H1 (cell line): Measurements from ENCODE around the gene RDM1. TPM values are rescaled to one million over a fixed set of nuclear protein-coding genes. Genes with fewer than 3 reads are reported as not detected.

Experiments used
- CTCF ChIA-PET: fragments of 300-600 bp; sonication (Branson Sonifier 250); formaldehyde crosslinking; loops from one replicate; lab custom pipeline; 2021; ENCODE audit not compliant: partially characterized antibody; lab: Charles Lee
- POLR2A ChIA-PET: fragments of 300-600 bp; sonication (Branson Sonifier 250); formaldehyde crosslinking; loops from one replicate; lab custom pipeline; 2021; ENCODE audit warnings: inconsistent platforms; ENCODE audit not compliant: partially characterized antibody; lab: Charles Lee
- DNase-seq, 2 experiments: peaks; one replicate each; pipeline versions ENCODE4 v3.0.0 to v3.0.0-alpha.2; 2010 to 2022; ENCODE audit warnings: low spot score in 2 of 2, low read depth in 1 of 2, mixed read lengths in 1 of 2
- FAIRE-seq: peaks from 2 replicates; lab custom pipeline; 2011; peaks lifted over from hg19 to GRCh38; lab: Jason Lieb, UNC
- H2AFZ ChIP-seq: 2 replicates; pipeline ENCODE4 v1.8.1; 2012; ENCODE audit warnings: low read length, inconsistent platforms
- H2AK5ac ChIP-seq: 2 replicates; pipeline ENCODE4 v1.6.1; 2013; ENCODE audit warnings: low read depth, low read length
- H2BK120ac ChIP-seq: replicated peaks from 2 replicates; pipeline ENCODE3; 2013; ENCODE audit warnings: low read depth, low read length, inconsistent platforms
- H2BK12ac ChIP-seq: 2 replicates; pipeline ENCODE4 v1.6.1; 2013; ENCODE audit warnings: low read depth, low read length
- H2BK15ac ChIP-seq: 2 replicates; pipeline ENCODE4 v1.6.1; 2013; ENCODE audit warnings: low read length
- H2BK20ac ChIP-seq: 2 replicates; pipeline ENCODE4 v1.6.1; 2013; ENCODE audit warnings: low read length
- H2BK5ac ChIP-seq: 2 replicates; pipeline ENCODE4 v1.6.1; 2013; ENCODE audit warnings: low read depth, low read length
- H3K14ac ChIP-seq: 2 replicates; pipeline ENCODE4 v1.6.1; 2013; ENCODE audit warnings: inconsistent platforms; ENCODE audit not compliant: insufficient read length
- H3K18ac ChIP-seq: 2 replicates; pipeline ENCODE4 v1.6.1; 2013; ENCODE audit warnings: low read length; ENCODE audit errors: extremely low read depth
- H3K23ac ChIP-seq: 2 replicates; pipeline ENCODE4 v1.6.1; 2013; ENCODE audit warnings: inconsistent platforms; ENCODE audit not compliant: insufficient read length
- H3K23me2 ChIP-seq: 2 replicates; pipeline ENCODE4 v1.6.1; 2013; ENCODE audit warnings: low read depth, low read length
- H3K27ac ChIP-seq: 2 replicates; pipeline ENCODE4 v1.6.1; 2011; ENCODE audit warnings: low read depth, low read length, inconsistent platforms
- H3K27me3 ChIP-seq, 4 experiments: replicated peaks in 1 of 4; 1 replicate in 1 of 4; 2 replicates in 3 of 4; pipeline versions ENCODE4 v1.6.1 to v1.8.1; 2011 to 2013; ENCODE audit warnings: low read length in 3 of 4, mild to moderate bottlenecking in 3 of 4, inconsistent platforms in 2 of 4, mixed read lengths in 2 of 4, moderate library complexity in 1 of 4; ENCODE audit not compliant: control insufficient read depth in 3 of 4, insufficient read depth in 3 of 4; ENCODE audit errors: extremely low read depth in 1 of 4
- H3K36me3 ChIP-seq, 4 experiments: 2 replicates each; pipeline versions ENCODE4 v1.6.1 to v1.8.1; 2011 to 2013; ENCODE audit warnings: mild to moderate bottlenecking in 4 of 4, low read length in 3 of 4, moderate library complexity in 2 of 4, control low read depth in 1 of 4, inconsistent platforms in 1 of 4; ENCODE audit not compliant: insufficient read depth in 4 of 4, control insufficient read depth in 2 of 4
- H3K4ac ChIP-seq: replicated peaks from 2 replicates; pipeline ENCODE3; 2013; ENCODE audit warnings: low read length, low read depth, mixed read lengths, inconsistent platforms; ENCODE audit not compliant: insufficient read length
- H3K4me1 ChIP-seq, 4 experiments: replicated peaks in 1 of 4; 1 replicate in 1 of 4; 2 replicates in 3 of 4; pipeline versions ENCODE4 v1.6.1 to v1.8.1; 2011 to 2013; ENCODE audit warnings: low read length in 3 of 4, inconsistent platforms in 2 of 4, mixed read lengths in 1 of 4; ENCODE audit not compliant: insufficient read depth in 4 of 4, control insufficient read depth in 3 of 4
- H3K4me2 ChIP-seq, 2 experiments: 2 replicates each; pipeline versions ENCODE4 v1.6.1 to v1.8.1; 2011 to 2013; ENCODE audit warnings: low read depth in 2 of 2, low read length in 2 of 2, control low read depth in 1 of 2, inconsistent platforms in 1 of 2, mild to moderate bottlenecking in 1 of 2; ENCODE audit not compliant: insufficient read depth in 1 of 2
- H3K4me3 ChIP-seq, 4 experiments: fragments of 200-600, 300-600 bp in 1 of 4; sonication (generic), shearing (Covaris generic), sonication (Bioruptor Twin) in 1 of 4; 2 replicates each; pipeline versions ENCODE4 v1.5.1 to v1.8.1; 2011 to 2016; ENCODE audit warnings: low read length in 4 of 4, low read depth in 3 of 4, control low read depth in 2 of 4, inconsistent platforms in 2 of 4, mild to moderate bottlenecking in 2 of 4, mixed read lengths in 1 of 4, moderate library complexity in 1 of 4; ENCODE audit not compliant: insufficient read depth in 2 of 4; ENCODE audit errors: extremely low read depth in 1 of 4
- H3K56ac ChIP-seq: replicated peaks from 2 replicates; pipeline ENCODE3; 2013; ENCODE audit warnings: low read depth, mild to moderate bottlenecking, mixed read lengths, low read length, inconsistent platforms; ENCODE audit not compliant: insufficient read length
- H3K79me1 ChIP-seq: 2 replicates; pipeline ENCODE4 v1.6.1; 2013; ENCODE audit warnings: low read depth, low read length, control low read depth
- H3K79me2 ChIP-seq, 2 experiments: 2 replicates each; pipeline versions ENCODE4 v1.6.1 to v1.8.1; 2012 to 2013; ENCODE audit warnings: low read length in 2 of 2, mild to moderate bottlenecking in 2 of 2, inconsistent platforms in 1 of 2; ENCODE audit not compliant: insufficient read depth in 2 of 2, control insufficient read depth in 1 of 2
- H3K9ac ChIP-seq, 4 experiments: replicated peaks in 1 of 4; 1 replicate in 1 of 4; 2 replicates in 3 of 4; pipeline versions ENCODE4 v1.6.1 to v1.8.1; 2011 to 2013; ENCODE audit warnings: low read depth in 3 of 4, low read length in 3 of 4, control low read depth in 2 of 4, mild to moderate bottlenecking in 2 of 4, moderate library complexity in 2 of 4, inconsistent platforms in 1 of 4; ENCODE audit errors: extremely low read depth in 1 of 4
- H3K9me3 ChIP-seq, 2 experiments: 2 replicates each; pipeline versions ENCODE4 v1.6.1 to v1.8.1; 2012 to 2013; ENCODE audit warnings: mild to moderate bottlenecking in 2 of 2, moderate library complexity in 2 of 2, control low read depth in 1 of 2, inconsistent platforms in 1 of 2, low read depth in 1 of 2, low read length in 1 of 2, mixed read lengths in 1 of 2; ENCODE audit not compliant: insufficient read depth in 2 of 2
- H4K20me1 ChIP-seq, 2 experiments: replicated peaks in 1 of 2; 2 replicates each; pipeline versions ENCODE3 to v1.8.1; 2011 to 2013; ENCODE audit warnings: inconsistent platforms in 2 of 2, low read length in 2 of 2, mild to moderate bottlenecking in 1 of 2; ENCODE audit not compliant: insufficient read depth in 2 of 2, control insufficient read depth in 1 of 2
- H4K5ac ChIP-seq: 2 replicates; pipeline ENCODE4 v1.6.1; 2013; ENCODE audit warnings: low read length, low read depth, mixed read lengths, inconsistent platforms; ENCODE audit not compliant: insufficient read length
- H4K8ac ChIP-seq: 2 replicates; pipeline ENCODE4 v1.8.0; 2013; ENCODE audit warnings: mild to moderate bottlenecking, moderate library complexity, low read length, inconsistent platforms; ENCODE audit not compliant: insufficient read depth; ENCODE audit errors: extremely low read depth
- H4K91ac ChIP-seq: replicated peaks from 2 replicates; pipeline ENCODE3; 2013; ENCODE audit warnings: low read length, mixed read lengths, inconsistent platforms; ENCODE audit not compliant: insufficient read length
- BRCA1 ChIP-seq: IDR thresholded peaks from 2 replicates; pipeline ENCODE4 v1.6.1; 2012; ENCODE audit warnings: low read depth, low read length, improper control_type of control experiment
- CEBPB ChIP-seq: IDR thresholded peaks from 2 replicates; pipeline ENCODE4 v1.6.1; 2012; ENCODE audit warnings: low read depth, low read length
- EGR1 ChIP-seq: IDR thresholded peaks from 2 replicates; pipeline ENCODE4 v1.6.1; 2011; ENCODE audit warnings: low read depth, low read length, borderline replicate concordance
- EP300 ChIP-seq, 2 experiments: IDR thresholded peaks; 1 replicate in 1 of 2; 2 replicates in 1 of 2; pipeline ENCODE4 v1.6.1; 2011 to 2012; ENCODE audit warnings: low read depth in 2 of 2, low read length in 2 of 2, mild to moderate bottlenecking in 2 of 2, borderline replicate concordance in 1 of 2, inconsistent platforms in 1 of 2, moderate library complexity in 1 of 2
- GTF2F1 ChIP-seq: IDR thresholded peaks from 2 replicates; pipeline ENCODE4 v1.6.1; 2012; ENCODE audit warnings: low read depth, low read length, improper control_type of control experiment, borderline replicate concordance
- HDAC2 ChIP-seq, 2 experiments: fragments of 300-600 bp in 1 of 2; sonication (generic) in 1 of 2; IDR thresholded peaks; 2 replicates each; pipeline ENCODE4 v1.6.1; 2011 to 2012; ENCODE audit warnings: low read depth in 2 of 2, low read length in 2 of 2, mild to moderate bottlenecking in 2 of 2, moderate library complexity in 2 of 2, borderline replicate concordance in 1 of 2, inconsistent platforms in 1 of 2
- HDAC6 ChIP-seq: IDR thresholded peaks from one replicate; pipeline ENCODE4 v1.7.1; 2012; ENCODE audit warnings: low read depth, mild to moderate bottlenecking, inconsistent platforms, low read length, moderate library complexity
- KDM4A ChIP-seq: IDR thresholded peaks from one replicate; pipeline ENCODE4 v1.7.1; 2012; ENCODE audit warnings: low read depth, mild to moderate bottlenecking, moderate library complexity, low read length, inconsistent platforms; ENCODE audit not compliant: severe bottlenecking
- MAFK ChIP-seq: IDR thresholded peaks from 2 replicates; pipeline ENCODE4 v1.6.1; 2012; ENCODE audit warnings: low read depth, mild to moderate bottlenecking, improper control_type of control experiment, low read length
- SIN3A ChIP-seq, 2 experiments: IDR thresholded peaks in 1 of 2; conservative IDR thresholded peaks in 1 of 2; 2 replicates each; pipeline ENCODE4 v1.6.1; 2011 to 2012; ENCODE audit warnings: low read length in 2 of 2, improper control_type of control experiment in 1 of 2, low read depth in 1 of 2, mild to moderate bottlenecking in 1 of 2
- SIRT6 ChIP-seq: IDR thresholded peaks from one replicate; pipeline ENCODE4 v1.7.1; 2012; ENCODE audit warnings: low read length, inconsistent platforms
- SIX5 ChIP-seq: IDR thresholded peaks from 2 replicates; pipeline ENCODE4 v1.6.1; 2011; ENCODE audit warnings: mild to moderate bottlenecking, low read depth, low read length
- TAF7 ChIP-seq: optimal IDR thresholded peaks from 2 replicates; pipeline ENCODE3; 2011; ENCODE audit warnings: low read depth, mild to moderate bottlenecking, inconsistent platforms, low read length, moderate library complexity, borderline replicate concordance
- YY1 ChIP-seq: IDR thresholded peaks from 2 replicates; pipeline ENCODE4 v1.6.1; 2011; ENCODE audit warnings: low read depth, mild to moderate bottlenecking, low read length
- WGBS, 2 experiments: shearing (Covaris generic) in 1 of 2; methylation state at CpG; one replicate each; pipeline versions ENCODE4 v1.1.6 to v1.1.7; 2013 to 2015; ENCODE audit warnings: low lambda C conversion rate in 2 of 2, mixed read lengths in 2 of 2, inconsistent platforms in 1 of 2, low coverage in 1 of 2, missing lambda C conversion rate in 1 of 2; ENCODE audit not compliant: insufficient replicate concordance in 2 of 2, insufficient coverage in 1 of 2, insufficient read length in 1 of 2; ENCODE audit errors: extremely low coverage in 1 of 2, missing lambda C conversion rate in 1 of 2; 5-methylcytosine and 5-hydroxymethylcytosine counted together
- polyA plus RNA-seq, 7 experiments: library from polyadenylated mRNA; depleted of rRNA in 3 of 7; stranded (reverse) in 5 of 7; unstranded in 2 of 7; fragments of >200 nt in 5 of 7; fragments of 200-250 nt in 2 of 7; gene quantifications; 1 replicate in 5 of 7; 2 replicates in 1 of 7; 4 replicates in 1 of 7; pipeline versions ENCODE4 v1.2.1 to v1.2.3, GENCODE V29; 2011 to 2013; ENCODE audit warnings: missing spikeins in 2 of 7, mixed read lengths in 2 of 7
- total RNA-seq: library from RNA; stranded (reverse); fragmentation: NEBNext Ultra II Directional; extraction: Animal tissue kit (Norgen Biotek cat#: 25700); gene quantifications from 2 replicates; pipeline ENCODE4 v1.2.1, GENCODE V29; 2021

The RDM1 gene
- total and polyA plus RNA-seq, 2 of the 8 experiments (the other 6 are each of a cell fraction or from before 2014, with no cell fraction given), result 7.3 to 9.7 TPM

DNA sequence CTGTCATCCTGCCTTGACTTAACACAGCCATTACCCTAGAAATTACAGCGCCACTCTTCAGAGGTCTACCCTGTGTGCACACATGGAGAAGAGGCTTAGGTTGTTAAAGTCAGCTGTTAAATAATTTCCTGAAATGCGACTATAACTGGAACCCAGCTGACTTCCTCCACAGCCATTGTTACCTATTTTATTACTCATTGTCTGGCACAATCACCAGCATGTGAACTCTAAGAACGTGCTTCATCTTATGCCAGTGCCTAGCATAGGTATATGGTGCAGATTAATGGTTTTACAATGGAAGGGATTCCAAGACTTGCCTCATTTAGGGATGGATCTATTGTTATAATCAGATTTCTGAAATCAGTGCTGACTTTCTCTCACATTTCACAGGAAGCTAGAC is 11.9 kb downstream of the RDM1 start:
- H3K18ac ChIP-seq, result no peak overlapping the region
- H3K9ac ChIP-seq, result no peak overlapping the region
- TF ChIP-seq GTF2F1, result no peak
- TF ChIP-seq SIRT6, result no peak
- no peak for TF ChIP-seq CEBPB
- TF ChIP-seq MAFK, result no peak
- TF ChIP-seq EP300 (IDR thresholded peaks at IDR 0.05; ENCODE audit: borderline replicate concordance in 1 of 2, low read depth in 2 of 2, low read length in 2 of 2), result no peak
- no peak for TF ChIP-seq SIX5
- no peak for TF ChIP-seq EGR1
- TF ChIP-seq SIN3A (conservative IDR thresholded peaks at IDR 0.05 in 1 of 2, IDR thresholded peaks at IDR 0.05 in 1 of 2; ENCODE audit: low read depth in 1 of 2, low read length in 2 of 2), result no peak
- no peak for TF ChIP-seq HDAC6
- TF ChIP-seq YY1, result no peak
- TF ChIP-seq TAF7, result no peak
- no peak for TF ChIP-seq KDM4A
- no peak for TF ChIP-seq BRCA1
- no peak for TF ChIP-seq HDAC2 (IDR thresholded peaks at IDR 0.05; ENCODE audit: borderline replicate concordance in 1 of 2, low read depth in 2 of 2, low read length in 2 of 2)

More for the DNA sequence above, 11.9 kb downstream of the RDM1 start:
- H4K91ac ChIP-seq, result no peak overlapping the region
- H3K79me1 ChIP-seq, result no peaks in the 10 kb centered on the region
- H4K5ac ChIP-seq, result no peak overlapping the region
- H3K4me1 ChIP-seq, result no peaks in the 10 kb centered on the region
- H2AFZ ChIP-seq, result no peak overlapping the region
- H3K36me3 ChIP-seq, result peaks cover 0 to 3% (median 0%) of the 10 kb centered on the region in 4 experiments; a peak in 3 of 8 replicates
- H4K8ac ChIP-seq, result no peak overlapping the region
- H3K4me2 ChIP-seq, result no peak overlapping the region
- H2BK120ac ChIP-seq, result no peak overlapping the region
- H2AK5ac ChIP-seq, result no peak overlapping the region
- H3K14ac ChIP-seq, result no peak overlapping the region
- H3K23me2 ChIP-seq, result no peaks in the 10 kb centered on the region
- no peak overlapping the region for H3K4me3 ChIP-seq
- no peak overlapping the region for H2BK20ac ChIP-seq
- ChIA-PET CTCF (interaction anchor here (0.6 kb wide), 1 partner anchor 1579 kb away, joined by 5 read pairs; no protein-coding TSS in a partner anchor), POLR2A (no interaction called here)
- H3K4ac ChIP-seq, result no peak overlapping the region
- 92% methylated on average over 3 of the region's 3 CpGs; no CpG with 5 or more reads in 1 of the 2 experiments for WGBS, 2 experiments
- H3K79me2 ChIP-seq, result no peaks in the 10 kb centered on the region
- DNase-seq (no peak), FAIRE-seq (no peak)
- no peak overlapping the region for H2BK12ac ChIP-seq
- no peaks in the 10 kb centered on the region for H3K27me3 ChIP-seq
- H3K56ac ChIP-seq, result no peak overlapping the region
- no peak overlapping the region for H2BK5ac ChIP-seq
- H4K20me1 ChIP-seq, result no peaks in the 10 kb centered on the region
- H3K9me3 ChIP-seq, result peaks cover 15 to 28% of the 10 kb centered on the region in 2 experiments
- no peak overlapping the region for H2BK15ac ChIP-seq
- no peak overlapping the region for H3K23ac ChIP-seq
- H3K27ac ChIP-seq, result no peak overlapping the region
